Breast epithelium (tissue), 4 donors: Measurements from ENCODE around the gene CTXN1. TPM values are rescaled to one million over a fixed set of nuclear protein-coding genes. Genes with fewer than 3 reads are reported as not detected.
A peak's percentile ranks its signal among the peaks of the same experiment; 100 is the strongest.

ENCODE experiments used
- DNase-seq, 2 donors: peaks; one replicate each; pipeline ENCODE4 v3.0.0-alpha.2; 2019; ENCODE audit warnings: low spot score in 2 of 2
- H3K27ac ChIP-seq, 2 donors: fragments of 200-600 bp; sonication (generic) in 1 of 2; one replicate each; pipeline ENCODE4 v1.5.1; 2016 to 2019; ENCODE audit warnings: mild to moderate bottlenecking in 1 of 2
- H3K27me3 ChIP-seq, 2 donors: fragments of 200-600 bp; sonication (generic) in 1 of 2; one replicate each; pipeline versions ENCODE4 v1.5.1 to v1.6.0; 2017 to 2019; ENCODE audit warnings: control low read depth in 1 of 2, mild to moderate bottlenecking in 1 of 2
- H3K36me3 ChIP-seq: fragments of 200-600 bp; one replicate; pipeline ENCODE4 v1.5.1; 2019
- H3K4me1 ChIP-seq, 2 donors: fragments of 200-600 bp; sonication (generic); one replicate each; pipeline ENCODE4 v1.5.1; 2016 to 2019; ENCODE audit warnings: control low read depth in 1 of 2
- H3K4me3 ChIP-seq, 3 donors: fragments of 200-600 bp; sonication (generic); 1 replicate in 2 of 3; 2 replicates in 1 of 3; pipeline ENCODE4 v1.5.1; 2016 to 2019; ENCODE audit warnings: mild to moderate bottlenecking in 3 of 3, moderate library complexity in 2 of 3
- H3K9me3 ChIP-seq, 2 donors: fragments of 200-600 bp; sonication (generic) in 1 of 2; one replicate each; pipeline ENCODE4 v1.5.1; 2016 to 2019; ENCODE audit warnings: control low read depth in 1 of 2
- CTCF ChIP-seq, 3 donors: fragments of 450-650 bp; IDR thresholded peaks; one replicate each; pipeline ENCODE4 v1.5.1; 2016 to 2017; ENCODE audit warnings: antibody characterized with exemption in 3 of 3, mild to moderate bottlenecking in 3 of 3, moderate library complexity in 3 of 3
- POLR2A ChIP-seq: fragments of 450-650 bp; IDR thresholded peaks from one replicate; pipeline ENCODE4 v1.6.1; 2016; ENCODE audit warnings: antibody characterized with exemption, mild to moderate bottlenecking, moderate library complexity
- POLR2AphosphoS5 ChIP-seq, 3 donors: sonication (generic); formaldehyde crosslinking; IDR thresholded peaks; one replicate each; pipeline ENCODE4 v1.6.1; 2017; ENCODE audit warnings: antibody characterized with exemption in 3 of 3
- intact Hi-C: fragments of 100-400 bp; cut with DNase I; formaldehyde crosslinking; loops from one replicate; pipeline ENCODE4 v1.15.1; 2023; ENCODE audit warnings: low total_unique reads
- total RNA-seq, 3 donors: library from RNA; depleted of rRNA; stranded (reverse); fragments of >200 nt; gene quantifications; one replicate each; pipeline ENCODE4 v1.1.0, GENCODE V29; 2016

Gene CTXN1
- total RNA-seq, 3 donors from 2014 or later, result 0.32 to 9.5 (median 5.6) TPM

GRCh38 chr19:7927605-7928333 is 1.8 kb upstream of the CTXN1 start:
- H3K36me3 ChIP-seq, result peaks cover 14% of the 10 kb centered on the region

GRCh38 chr19:7926727-7927604 is 1.0 kb upstream of the CTXN1 start:
- intact Hi-C loops, result no loop called here
- Histone ChIP-seq H3K27ac (peak overlapping the region; percentile 96 to 97), H3K36me3 (peaks cover 6% of the 10 kb centered on the region), H3K9me3 (no peaks in the 10 kb centered on the region), H3K4me3 (peak overlapping the region; percentile 41 to 72 (median 60)), H3K4me1 (peaks cover 30 to 32% of the 10 kb centered on the region in 2 donors), H3K27me3 (no peaks in the 10 kb centered on the region)
- TF ChIP-seq POLR2AphosphoS5 (IDR thresholded peaks at IDR 0.05) (no peak), CTCF (IDR thresholded peaks at IDR 0.05) (no peak), POLR2A (no peak)
- no peak for DNase-seq

More at GRCh38 chr19:7927605-7928333, 1.8 kb upstream of the CTXN1 start:
- H3K4me3 ChIP-seq, result peak overlapping the region in 1 of 3 donors; percentile 43
- no peak for TF ChIP-seq CTCF (IDR thresholded peaks at IDR 0.05)
- no peak for TF ChIP-seq POLR2AphosphoS5 (IDR thresholded peaks at IDR 0.05)
- TF ChIP-seq POLR2A, result no peak
- intact Hi-C loops, result no loop called here
- no peaks in the 10 kb centered on the region for H3K27me3 ChIP-seq
- H3K27ac ChIP-seq, result peak overlapping the region; percentile 96 to 97
- peak in 1 of 2 donors; percentile 67 for DNase-seq
- peaks cover 27 to 32% of the 10 kb centered on the region in 2 donors for H3K4me1 ChIP-seq
- H3K9me3 ChIP-seq, result no peaks in the 10 kb centered on the region

DNA sequence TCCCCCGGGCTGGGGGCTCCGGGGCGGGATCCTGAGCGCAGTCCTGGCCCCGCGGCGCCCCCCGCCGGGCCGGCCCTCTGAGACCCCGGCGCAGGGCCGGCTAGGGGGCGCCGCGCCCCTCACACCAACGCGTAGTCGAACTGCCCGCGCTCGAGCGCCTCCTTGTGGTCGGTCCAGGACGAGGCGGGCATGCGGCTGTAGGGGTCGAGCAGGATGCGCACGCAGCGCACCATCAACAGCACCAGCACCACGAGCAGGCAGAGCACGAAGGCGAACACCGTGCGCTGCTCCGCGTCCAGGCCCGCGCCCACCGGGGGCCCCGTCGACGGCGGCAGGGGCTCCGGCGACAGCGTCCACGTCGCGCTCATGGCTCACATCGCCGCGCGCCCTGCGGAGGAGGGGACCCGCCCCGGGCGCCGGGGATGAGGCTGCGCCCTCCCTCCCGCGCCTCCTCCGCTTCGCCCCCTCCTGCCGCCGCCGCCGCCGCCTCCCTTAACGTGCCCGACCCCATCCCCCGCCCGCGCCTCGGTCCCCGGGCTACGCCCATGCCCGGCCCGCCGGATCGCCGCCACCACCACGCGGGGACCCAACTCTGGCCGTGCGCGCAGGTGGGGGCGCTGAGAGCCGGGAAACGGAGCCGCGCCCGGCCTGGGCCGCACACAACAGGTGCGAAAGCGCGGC is 624 bp downstream of the CTXN1 start:
- TF ChIP-seq POLR2A (no peak), POLR2AphosphoS5 (IDR thresholded peaks at IDR 0.05) (peak in 1 of 3 donors; percentile 11), CTCF (IDR thresholded peaks at IDR 0.05) (peak; percentile 51 to 67 (median 64))
- peaks cover 37 to 39% of the 10 kb centered on the region in 2 donors for H3K4me1 ChIP-seq
- intact Hi-C loops, result no loop called here
- H3K36me3 ChIP-seq, result no peaks in the 10 kb centered on the region
- peak in 1 of 2 donors; percentile 54 for DNase-seq
- H3K4me3 ChIP-seq, result peak overlapping the region; percentile 41 to 72 (median 60)
- H3K27ac ChIP-seq, result peak overlapping the region; percentile 25 to 96
- H3K9me3 ChIP-seq, result no peaks in the 10 kb centered on the region
- no peaks in the 10 kb centered on the region for H3K27me3 ChIP-seq

DNA sequence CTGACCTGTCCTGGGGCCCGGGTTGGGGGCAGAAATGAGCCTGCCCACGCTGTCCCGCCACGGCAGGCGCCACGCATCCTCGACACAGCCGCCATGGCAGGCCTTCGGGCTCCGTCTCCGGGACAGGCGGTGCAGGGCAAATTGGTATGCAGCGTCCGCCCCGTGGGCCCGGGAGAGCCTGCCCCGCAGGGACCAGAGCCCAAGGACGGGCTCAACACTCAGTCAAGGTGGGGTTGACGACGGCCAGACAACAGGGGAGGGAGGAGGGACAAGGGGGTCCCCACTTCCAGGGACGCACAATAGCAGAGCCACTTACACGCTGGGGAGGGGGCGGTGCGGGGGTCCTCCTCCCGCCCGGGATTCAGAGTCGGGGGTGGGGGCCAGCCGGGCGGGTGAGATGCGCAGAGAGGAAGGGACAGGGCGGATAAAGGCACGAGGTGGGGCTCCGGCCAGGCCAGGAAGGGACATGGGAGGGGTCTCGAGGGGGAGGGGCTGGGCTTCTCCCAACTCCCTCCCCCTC is 1.2 kb downstream of the CTXN1 start:
- Histone ChIP-seq H3K36me3 (no peaks in the 10 kb centered on the region), H3K4me3 (peak overlapping the region; percentile 41 to 72 (median 60)), H3K27ac (peak overlapping the region in 1 of 2 donors; percentile 0), H3K27me3 (no peaks in the 10 kb centered on the region), H3K4me1 (peaks cover 35 to 39% of the 10 kb centered on the region in 2 donors), H3K9me3 (no peaks in the 10 kb centered on the region)
- DNase-seq, result no peak
- intact Hi-C loops, result no loop called here
- TF ChIP-seq POLR2AphosphoS5 (IDR thresholded peaks at IDR 0.05), result no peak
- no peak for TF ChIP-seq CTCF (IDR thresholded peaks at IDR 0.05)
- no peak for TF ChIP-seq POLR2A
